ENCODE results near the gene CREB5.

GRCh38 chr7:28613262-28613661 lies 200.9 kb downstream of the CREB5 start:
- TF ChIP-seq TEAD1 (CRISPR knock-in tag; IDR thresholded peaks at IDR 0.05) (no peak), CTCF (IDR thresholded peaks at IDR 0.05) (no peak), ZSCAN18 (CRISPR knock-in tag; IDR thresholded peaks at IDR 0.05) (no peak)
